Amygdala (tissue), 56 donors: ENCODE results near the gene SYNJ1.
"Not testable (repeated sequence)": the region's sequence is repeated elsewhere in the genome, so short reads cannot be mapped to it uniquely, and the experiment has no call there.

Experiments
- DNase-seq, 56 donors: peaks; one replicate each; lab custom pipeline; 2025; lab: John Stamatoyannopoulos, UW

SYNJ1 gene, protein sequence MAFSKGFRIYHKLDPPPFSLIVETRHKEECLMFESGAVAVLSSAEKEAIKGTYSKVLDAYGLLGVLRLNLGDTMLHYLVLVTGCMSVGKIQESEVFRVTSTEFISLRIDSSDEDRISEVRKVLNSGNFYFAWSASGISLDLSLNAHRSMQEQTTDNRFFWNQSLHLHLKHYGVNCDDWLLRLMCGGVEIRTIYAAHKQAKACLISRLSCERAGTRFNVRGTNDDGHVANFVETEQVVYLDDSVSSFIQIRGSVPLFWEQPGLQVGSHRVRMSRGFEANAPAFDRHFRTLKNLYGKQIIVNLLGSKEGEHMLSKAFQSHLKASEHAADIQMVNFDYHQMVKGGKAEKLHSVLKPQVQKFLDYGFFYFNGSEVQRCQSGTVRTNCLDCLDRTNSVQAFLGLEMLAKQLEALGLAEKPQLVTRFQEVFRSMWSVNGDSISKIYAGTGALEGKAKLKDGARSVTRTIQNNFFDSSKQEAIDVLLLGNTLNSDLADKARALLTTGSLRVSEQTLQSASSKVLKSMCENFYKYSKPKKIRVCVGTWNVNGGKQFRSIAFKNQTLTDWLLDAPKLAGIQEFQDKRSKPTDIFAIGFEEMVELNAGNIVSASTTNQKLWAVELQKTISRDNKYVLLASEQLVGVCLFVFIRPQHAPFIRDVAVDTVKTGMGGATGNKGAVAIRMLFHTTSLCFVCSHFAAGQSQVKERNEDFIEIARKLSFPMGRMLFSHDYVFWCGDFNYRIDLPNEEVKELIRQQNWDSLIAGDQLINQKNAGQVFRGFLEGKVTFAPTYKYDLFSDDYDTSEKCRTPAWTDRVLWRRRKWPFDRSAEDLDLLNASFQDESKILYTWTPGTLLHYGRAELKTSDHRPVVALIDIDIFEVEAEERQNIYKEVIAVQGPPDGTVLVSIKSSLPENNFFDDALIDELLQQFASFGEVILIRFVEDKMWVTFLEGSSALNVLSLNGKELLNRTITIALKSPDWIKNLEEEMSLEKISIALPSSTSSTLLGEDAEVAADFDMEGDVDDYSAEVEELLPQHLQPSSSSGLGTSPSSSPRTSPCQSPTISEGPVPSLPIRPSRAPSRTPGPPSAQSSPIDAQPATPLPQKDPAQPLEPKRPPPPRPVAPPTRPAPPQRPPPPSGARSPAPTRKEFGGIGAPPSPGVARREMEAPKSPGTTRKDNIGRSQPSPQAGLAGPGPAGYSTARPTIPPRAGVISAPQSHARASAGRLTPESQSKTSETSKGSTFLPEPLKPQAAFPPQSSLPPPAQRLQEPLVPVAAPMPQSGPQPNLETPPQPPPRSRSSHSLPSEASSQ (N-terminal part only)

DNA sequence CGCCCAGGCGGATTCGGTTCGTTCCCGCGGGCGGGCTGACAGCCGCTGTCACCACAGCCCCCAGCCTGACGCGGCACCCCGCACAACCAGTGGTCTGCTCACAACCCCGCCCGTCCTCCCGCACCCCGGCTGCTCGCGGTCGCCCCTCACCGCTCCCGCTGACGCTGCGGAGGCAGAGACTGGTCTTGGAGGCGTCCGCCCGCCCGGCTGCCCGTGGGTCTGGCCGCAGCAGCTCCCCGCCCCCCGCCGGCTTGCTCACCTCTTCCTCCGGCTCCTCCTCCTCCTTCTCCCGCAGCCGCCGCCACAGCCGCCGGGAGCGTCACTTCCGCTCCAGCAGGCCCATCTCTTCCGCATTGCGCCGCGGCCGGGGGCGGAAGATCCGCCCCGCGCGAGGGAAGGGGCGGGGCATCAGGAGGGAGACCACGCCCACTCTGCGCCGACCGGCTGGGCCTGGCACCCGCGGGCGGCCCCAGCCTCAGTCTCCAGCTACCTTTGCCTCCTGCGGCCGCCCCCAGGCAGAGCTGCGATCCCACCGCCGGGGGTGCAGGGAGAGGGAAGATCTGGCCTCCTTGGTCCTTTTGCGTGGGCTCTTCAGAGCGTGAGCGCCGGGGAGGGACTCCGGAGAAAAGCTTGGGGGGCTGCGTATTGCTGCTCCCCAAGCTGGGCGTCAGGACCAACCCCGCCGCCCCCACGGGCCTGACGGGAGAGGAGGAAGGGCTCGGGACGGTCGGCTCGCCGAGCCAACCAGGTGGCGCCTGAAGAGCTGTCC lies at the start of gene SYNJ1:
Gene SYNJ1 (minus strand): TSS at position 327 of the 769 bp plus-strand sequence. CDS start 1,118 bp downstream, outside the sequence.
- DNase-seq: peak; percentile 40 to 96 (median 90)

DNA sequence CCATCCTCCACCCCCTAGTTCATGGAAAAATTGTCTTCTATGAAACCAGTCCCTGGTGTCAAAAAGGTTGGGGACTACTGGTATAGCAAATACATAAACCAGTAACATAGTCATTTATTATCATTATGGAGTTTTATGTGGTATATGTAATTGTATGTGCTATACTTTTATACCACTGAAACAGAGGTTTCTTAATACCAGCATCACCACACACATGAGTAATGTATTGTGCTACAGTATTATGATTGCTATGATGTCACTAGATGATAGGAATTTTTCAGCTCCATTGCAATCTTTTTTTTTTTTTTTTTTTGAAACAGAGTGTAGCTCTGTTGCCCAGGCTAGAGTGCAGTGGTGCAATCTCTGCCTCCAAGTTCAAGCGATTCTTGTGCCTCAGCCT lies 49.5 kb upstream of the SYNJ1 start:
- no peak for DNase-seq

DNA sequence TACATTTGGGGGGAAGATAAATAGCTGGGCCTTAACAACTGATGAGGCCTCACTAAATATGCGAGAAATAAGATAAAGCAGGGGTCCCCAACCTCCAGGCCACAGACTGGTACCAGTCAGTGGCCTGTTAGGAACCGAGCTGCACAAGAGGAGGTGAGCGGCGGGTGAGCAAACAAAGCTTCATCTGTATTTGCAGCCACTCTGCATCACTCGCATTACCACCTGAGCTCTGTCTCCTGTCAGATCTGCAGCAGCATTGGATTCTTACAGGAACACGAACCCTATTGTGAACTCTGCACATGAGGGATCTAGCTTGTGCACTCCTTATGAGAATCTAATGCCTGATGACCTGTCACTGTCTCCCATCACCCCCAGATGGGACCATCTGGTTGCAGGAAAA lies 48.9 kb upstream of the SYNJ1 start:
- no peak for DNase-seq

DNA sequence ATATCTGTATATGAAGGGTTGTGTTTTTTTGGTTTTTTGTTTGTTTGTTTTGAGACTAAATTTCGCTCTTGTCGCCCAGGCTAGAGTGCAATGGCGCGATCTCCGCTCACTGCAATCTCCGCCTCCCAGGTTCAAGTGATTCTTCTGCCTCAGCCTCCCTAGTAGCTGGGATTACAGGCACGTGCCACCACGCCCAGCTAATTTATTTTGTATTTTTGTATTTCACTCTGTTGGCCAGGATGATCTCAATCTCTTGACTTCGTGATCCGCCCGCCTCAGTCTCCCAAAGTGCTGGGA lies 45.2 kb upstream of the SYNJ1 start:
- DNase-seq: not testable (repeated sequence)

DNA sequence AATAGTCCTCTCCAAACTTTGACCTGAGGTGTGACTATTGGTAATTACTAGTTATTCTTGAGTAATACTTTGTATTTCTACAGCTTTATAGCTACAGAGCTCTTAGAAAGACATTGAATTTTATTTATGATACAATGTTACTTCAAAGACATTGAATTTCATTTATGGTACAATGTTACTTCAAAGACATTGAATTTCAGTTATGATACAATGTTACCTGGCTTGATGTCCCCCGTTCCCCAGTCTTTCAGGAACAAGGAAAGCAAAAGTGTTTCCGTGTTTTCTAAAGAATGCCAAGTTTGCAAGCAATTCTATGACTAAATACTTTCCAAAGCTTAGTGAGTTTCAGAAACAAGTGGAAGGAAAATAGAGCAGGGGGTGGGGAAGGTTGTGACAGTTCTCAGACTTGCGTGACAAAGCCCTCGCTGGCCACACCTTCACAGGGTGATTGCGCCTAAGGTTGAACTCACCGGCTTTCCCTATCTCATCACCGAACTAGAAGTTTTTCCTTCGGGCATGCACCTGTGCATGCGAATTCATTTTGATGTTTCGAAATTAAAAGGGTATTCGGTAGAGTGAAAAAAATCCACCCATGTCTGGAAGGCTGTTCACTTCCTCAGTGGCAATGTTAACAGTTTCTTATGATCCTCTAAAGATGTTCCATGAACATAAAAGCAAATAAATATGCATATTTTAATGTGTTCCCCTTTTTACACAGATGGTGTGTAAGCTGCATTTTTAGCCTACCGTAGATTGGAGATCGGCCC lies 44.7 kb upstream of the SYNJ1 start:
- no peak for DNase-seq

DNA sequence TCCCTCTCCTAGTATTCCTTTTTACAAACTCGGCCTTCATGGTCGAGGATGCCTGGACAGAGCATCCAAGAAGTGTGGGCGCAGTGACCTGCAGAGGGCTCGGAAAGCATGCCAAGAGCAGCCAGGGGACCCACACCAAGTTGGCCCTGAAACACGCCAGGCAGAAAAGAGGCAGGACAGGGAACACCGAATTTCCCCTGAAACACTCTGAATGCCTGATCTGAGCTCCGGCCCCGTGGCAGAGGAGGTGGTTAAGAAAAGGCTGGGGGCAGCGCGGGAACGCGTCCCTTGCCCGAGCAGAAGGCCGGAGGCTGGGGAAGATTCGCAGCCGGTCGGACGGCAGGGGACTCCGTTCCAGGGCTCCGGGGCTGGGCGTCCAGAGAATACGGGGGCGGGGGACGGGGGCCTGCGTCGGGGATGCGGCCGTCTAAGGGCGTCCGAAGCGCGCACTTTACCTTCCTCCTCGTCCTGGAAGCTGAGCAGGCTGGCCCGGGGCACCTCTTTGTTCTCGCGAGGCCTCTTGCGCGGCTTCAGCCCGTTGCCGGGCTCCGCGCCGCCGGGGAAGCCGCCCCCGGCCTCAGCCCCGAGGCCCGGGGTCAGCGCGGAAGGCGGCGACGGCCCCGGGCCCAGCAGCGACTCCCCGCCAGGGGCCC lies 43.2 kb upstream of the SYNJ1 start:
- DNase-seq: peak in 20 of 56 donors; percentile 13 to 68 (median 42)

DNA sequence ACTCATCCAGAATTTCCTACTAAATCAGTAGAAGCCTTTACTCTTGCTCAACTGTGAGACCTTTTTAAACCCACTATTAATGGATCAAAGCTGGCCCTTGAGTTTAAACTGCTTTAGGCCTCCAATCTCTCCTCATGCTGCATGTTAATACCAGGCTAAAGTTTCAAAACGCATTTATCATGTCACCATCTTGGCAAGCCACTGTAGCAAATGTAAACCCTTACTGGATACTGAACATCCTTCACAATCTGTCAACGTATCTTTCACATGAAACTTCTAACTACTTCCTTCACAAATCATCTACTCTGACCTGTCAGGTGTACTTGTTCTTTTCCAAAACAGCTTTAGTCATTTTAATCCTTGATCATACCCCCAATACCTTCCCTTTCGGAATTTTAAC lies 40.7 kb upstream of the SYNJ1 start:
- no peak for DNase-seq

DNA sequence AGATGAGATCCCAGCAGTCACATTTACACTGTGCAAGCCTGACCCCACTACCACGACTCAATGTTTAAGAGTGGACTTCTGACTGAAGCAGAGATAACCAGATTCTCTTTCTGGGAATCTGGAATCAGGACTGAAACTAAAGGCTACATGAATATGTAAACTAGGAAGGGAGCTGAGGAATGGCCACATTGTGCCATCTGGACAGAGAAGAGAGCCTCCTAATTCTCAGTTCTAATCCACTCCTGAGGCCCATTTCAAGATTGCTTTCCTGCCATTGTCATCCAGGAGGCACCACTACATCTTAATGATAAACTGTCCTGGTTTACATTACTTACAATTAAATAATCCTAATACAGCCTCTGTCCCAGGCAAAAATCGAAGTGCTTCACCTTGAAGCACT lies 37.2 kb upstream of the SYNJ1 start:
- no peak for DNase-seq

DNA sequence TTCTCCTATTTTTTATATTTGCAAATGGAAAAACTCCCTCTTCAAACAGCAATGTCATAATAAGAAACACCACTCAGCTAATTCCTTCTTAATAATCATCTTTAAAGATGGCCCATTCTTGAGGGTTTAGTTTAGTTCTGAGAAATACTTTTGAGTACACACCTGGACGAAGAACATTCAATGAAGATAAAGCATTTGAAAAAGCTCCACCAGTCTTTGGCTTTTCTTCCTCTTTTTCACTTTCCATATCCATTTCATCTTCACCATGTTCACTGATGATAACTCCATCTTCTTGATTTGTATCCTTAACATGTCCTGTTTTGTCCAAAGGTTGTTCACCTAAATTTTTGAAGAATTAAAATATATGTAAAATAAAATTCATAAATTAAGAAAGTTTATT lies 36.4 kb upstream of the SYNJ1 start:
- DNase-seq: no peak

DNA sequence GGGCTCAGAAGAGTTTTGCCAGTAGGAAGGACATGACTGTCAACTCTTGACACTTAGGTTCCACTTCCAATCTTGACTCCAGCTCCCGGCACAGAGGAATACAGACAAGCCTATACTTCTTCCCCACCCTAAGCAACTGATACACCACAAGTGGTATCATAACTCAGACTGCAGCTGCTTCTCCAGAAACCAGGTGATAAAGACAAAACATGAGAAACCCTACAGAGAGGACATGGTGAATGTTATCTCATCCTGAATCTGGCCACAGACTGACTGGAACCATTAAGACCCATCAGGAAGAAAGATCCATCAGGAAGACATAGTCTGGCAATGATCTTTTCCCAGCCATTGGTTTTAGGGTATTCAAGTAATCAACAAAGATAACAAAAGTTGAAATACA lies 30.0 kb upstream of the SYNJ1 start:
- DNase-seq: no peak

DNA sequence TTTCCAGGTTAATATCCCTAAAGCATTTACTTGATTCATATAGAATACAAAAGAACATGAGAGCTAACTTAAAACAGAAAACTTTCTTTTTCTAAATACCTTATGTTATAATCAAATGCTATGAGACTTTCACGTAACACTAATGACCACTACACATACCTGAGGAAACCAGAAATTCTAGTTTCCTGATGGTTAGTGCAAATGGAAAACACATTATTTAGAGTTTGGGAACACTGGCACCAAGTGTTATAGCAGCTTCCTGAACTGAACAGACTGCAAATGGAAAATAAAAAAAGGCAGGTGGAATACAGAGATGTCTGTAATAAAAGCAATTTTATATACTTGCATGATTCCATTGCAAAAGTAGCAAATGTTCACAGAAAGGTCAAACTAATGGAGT lies 28.3 kb upstream of the SYNJ1 start:
- DNase-seq: no peak

DNA sequence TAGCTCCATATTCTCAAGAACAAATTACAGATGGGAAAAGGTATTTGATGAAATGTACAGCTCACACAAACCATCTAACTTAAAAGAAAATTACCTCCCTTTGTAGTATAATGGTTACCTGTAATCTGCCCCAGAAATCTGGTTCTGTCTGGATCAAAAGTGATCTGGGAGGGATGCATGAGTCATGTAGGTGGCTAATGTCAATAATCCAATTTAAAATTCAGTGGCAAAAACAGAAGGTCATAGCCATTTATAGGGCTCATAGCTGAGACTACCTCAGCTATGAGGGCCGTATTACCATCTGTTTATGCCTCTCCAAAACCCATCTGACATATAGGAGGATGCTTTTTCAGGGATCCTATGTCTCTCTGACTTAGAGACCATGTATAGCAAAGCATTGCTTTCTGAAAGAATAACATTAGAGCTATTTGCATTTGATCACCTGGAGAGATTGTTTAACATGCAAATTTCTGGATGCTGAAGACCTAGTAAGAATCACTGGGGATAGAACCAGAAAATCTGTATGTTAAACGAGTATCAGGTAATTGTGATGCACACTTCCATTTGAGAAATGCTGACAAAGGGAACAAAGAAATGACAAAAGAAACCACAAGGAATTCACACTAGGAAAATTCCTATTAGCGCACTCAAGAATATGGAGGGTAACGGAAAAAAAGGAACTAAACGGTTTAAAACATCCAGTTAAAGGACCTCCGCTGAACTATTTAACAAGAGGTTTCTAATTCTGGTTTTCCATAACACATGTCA lies 26.2 kb upstream of the SYNJ1 start:
- DNase-seq: no peak

DNA sequence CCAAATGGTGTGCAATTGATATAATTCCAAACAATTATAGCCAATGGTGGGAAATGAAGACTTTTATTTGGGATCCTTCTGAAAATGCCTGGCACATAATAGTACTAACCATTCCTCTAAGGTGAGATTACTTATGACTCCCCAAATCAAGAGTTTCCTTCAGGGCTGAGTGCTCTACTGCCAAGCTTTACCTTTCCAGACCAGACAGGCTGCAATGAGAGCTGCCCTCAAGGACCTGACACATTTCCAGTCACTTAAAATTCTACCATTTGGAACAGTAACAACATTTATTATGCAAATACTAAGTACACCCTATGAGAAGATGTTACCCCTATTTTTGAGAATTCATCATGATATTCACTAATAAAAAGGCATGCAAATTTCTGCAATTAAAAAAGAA lies 22.6 kb upstream of the SYNJ1 start:
- DNase-seq: no peak

DNA sequence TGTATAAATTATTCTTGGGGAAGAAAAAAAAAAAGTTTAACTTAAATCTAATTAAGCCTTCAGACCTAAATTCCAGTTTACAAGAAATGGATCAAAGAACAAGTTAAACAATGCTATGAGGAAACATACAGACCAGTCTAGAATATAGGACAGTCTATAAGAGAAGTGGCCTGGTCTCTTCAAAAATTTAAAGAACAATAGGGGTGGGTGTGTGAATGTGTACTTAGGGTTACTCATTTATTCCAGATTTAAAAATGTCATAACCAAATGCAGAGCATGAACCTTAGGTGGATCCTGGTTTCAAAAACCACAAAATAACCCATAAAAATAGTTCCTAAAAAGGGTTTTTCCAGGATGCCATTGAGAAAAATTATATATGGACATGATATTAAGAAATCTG lies 21.8 kb upstream of the SYNJ1 start:
- no peak for DNase-seq

DNA sequence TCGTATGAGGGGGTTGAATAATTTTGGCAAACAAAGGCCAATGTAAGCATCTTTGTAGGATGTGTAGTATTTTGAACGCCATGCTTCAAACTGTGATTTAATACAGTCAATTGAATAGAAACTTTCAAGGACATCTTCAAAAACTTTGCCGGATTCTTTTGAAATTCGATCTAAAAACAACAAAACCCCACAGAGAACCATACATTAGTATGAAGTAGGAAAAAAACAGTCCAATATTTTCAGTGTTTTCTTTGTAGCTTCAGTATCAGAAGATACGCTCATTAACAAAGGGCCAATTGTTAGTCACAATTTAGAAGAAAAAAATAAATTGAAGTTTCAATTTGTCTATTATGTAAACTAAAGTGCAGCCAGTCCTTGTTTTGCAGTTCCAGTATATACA lies 20.7 kb upstream of the SYNJ1 start:
- no peak for DNase-seq

DNA sequence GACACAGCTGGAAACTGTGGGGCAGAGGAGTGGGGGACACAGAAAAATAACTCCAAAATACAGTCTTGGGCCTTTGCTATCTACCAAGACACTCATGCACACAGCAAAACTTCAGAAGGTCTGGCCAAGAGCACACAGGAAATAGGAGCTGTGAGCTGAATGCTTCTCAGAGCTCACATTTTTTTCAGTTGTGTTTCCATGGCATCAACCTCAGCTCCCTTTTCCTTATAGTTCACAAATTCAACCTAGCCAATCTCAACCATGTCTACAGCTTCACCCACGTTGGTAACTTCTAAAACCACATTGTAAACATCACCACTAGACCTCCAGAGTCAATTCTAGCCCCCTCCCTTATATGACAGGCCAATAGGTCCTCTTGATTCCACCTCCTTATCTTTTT lies 19.6 kb upstream of the SYNJ1 start:
- no peak for DNase-seq

DNA sequence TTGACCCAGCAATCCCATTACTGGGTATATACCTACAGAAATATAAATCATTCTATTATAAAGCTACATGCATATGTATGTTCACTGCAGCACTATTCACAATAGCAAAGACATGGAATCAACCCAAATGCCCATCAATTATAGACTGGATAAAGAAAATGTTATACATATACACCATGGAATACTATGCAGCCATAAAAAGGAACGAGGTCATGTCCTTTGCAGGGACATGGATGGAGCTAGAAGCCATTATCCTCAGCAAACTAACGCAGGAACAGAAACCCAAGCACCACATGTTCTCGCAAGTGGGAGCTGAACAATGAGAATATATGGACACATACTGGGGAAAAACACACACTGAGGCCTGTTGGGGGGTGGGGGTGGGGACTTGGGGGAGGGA lies 18.9 kb upstream of the SYNJ1 start:
- DNase-seq: not testable (repeated sequence)

DNA sequence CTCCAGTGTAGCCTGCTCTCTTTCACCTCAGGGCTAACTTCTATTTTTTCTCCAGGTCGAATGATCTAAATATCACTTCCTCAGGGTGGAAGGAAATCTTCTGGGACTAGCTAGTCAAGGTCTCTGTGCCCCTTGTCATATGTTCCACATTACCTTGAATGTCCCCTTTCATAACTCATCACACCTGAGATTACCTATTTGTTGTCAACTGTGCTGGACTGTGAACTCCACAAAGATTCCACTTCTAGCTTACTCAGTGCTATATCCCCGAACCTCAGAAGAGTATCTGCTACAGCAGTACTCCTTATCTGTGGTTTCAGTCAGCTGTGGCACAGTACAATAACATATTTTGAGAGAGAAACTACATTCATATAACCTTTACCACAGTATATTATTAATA lies 14.6 kb upstream of the SYNJ1 start:
- no peak for DNase-seq
